Measurements from ENCODE around the gene ANK2. TPM values are rescaled to one million over a fixed set of nuclear protein-coding genes. Genes with fewer than 3 reads are reported as not detected.

Gene ANK2
- total RNA-seq, 1 donor = 79.6 TPM

GRCh38 chr4:113302051-113302450, 252.6 kb downstream of the ANK2 start:
- H3K36me3 ChIP-seq (ENCODE audit: insufficient read depth, low read length) = no peaks in the 10 kb centered on the region
- H3K4me3 ChIP-seq (ENCODE audit: insufficient read depth, low read length) = no peak overlapping the region
- no peaks in the 10 kb centered on the region for H3K79me2 ChIP-seq (ENCODE audit: insufficient read depth, low read length)
- peaks cover 9% of the 10 kb centered on the region for H3K4me1 ChIP-seq (ENCODE audit: insufficient read depth, low read length)
- no peak for TF ChIP-seq CTCF (IDR thresholded peaks at IDR 0.05; ENCODE audit: extremely low read depth, low read depth, low read length)
- no peaks in the 10 kb centered on the region for H4K20me1 ChIP-seq (ENCODE audit: insufficient read depth, low read length)
- no peaks in the 10 kb centered on the region for H3K27me3 ChIP-seq (ENCODE audit: insufficient read depth, low read length)
- no peak for DNase-seq (ENCODE audit: insufficient read length, low spot score, missing footprints)
- H3K4me2 ChIP-seq (ENCODE audit: insufficient read depth, low read length) = no peak overlapping the region
- no peaks in the 10 kb centered on the region for H3K9me3 ChIP-seq (ENCODE audit: low read depth, low read length)
- H2AFZ ChIP-seq (ENCODE audit: low read length) = no peak overlapping the region
- H3K27ac ChIP-seq (ENCODE audit: low read depth, low read length) = no peak overlapping the region

GRCh38 chr4:113303315-113303714, 253.9 kb downstream of the ANK2 start:
- H3K27ac ChIP-seq (ENCODE audit: low read depth, low read length) = no peak overlapping the region
- no peaks in the 10 kb centered on the region for H3K79me2 ChIP-seq (ENCODE audit: insufficient read depth, low read length)
- DNase-seq (ENCODE audit: insufficient read length, low spot score, missing footprints) = no peak
- H3K4me3 ChIP-seq (ENCODE audit: insufficient read depth, low read length) = no peak overlapping the region
- peaks cover 9% of the 10 kb centered on the region for H3K4me1 ChIP-seq (ENCODE audit: insufficient read depth, low read length)
- H3K36me3 ChIP-seq (ENCODE audit: insufficient read depth, low read length) = no peaks in the 10 kb centered on the region
- no peaks in the 10 kb centered on the region for H3K9me3 ChIP-seq (ENCODE audit: low read depth, low read length)
- no peak overlapping the region for H2AFZ ChIP-seq (ENCODE audit: low read length)
- H3K27me3 ChIP-seq (ENCODE audit: insufficient read depth, low read length) = no peaks in the 10 kb centered on the region
- no peaks in the 10 kb centered on the region for H4K20me1 ChIP-seq (ENCODE audit: insufficient read depth, low read length)
- TF ChIP-seq CTCF (IDR thresholded peaks at IDR 0.05; ENCODE audit: extremely low read depth, low read depth, low read length) = no peak
- H3K4me2 ChIP-seq (ENCODE audit: insufficient read depth, low read length) = no peak overlapping the region

- no peak overlapping the region for H2AFZ ChIP-seq (ENCODE audit: low read length)
- no peak overlapping the region for H3K4me2 ChIP-seq (ENCODE audit: insufficient read depth, low read length)
- TF ChIP-seq CTCF (IDR thresholded peaks at IDR 0.05; ENCODE audit: extremely low read depth, low read depth, low read length) = no peak
- no peaks in the 10 kb centered on the region for H3K9me3 ChIP-seq (ENCODE audit: low read depth, low read length)
- H3K36me3 ChIP-seq (ENCODE audit: insufficient read depth, low read length) = no peaks in the 10 kb centered on the region
- no peaks in the 10 kb centered on the region for H3K4me1 ChIP-seq (ENCODE audit: insufficient read depth, low read length)
- DNase-seq (ENCODE audit: insufficient read length, low spot score, missing footprints) = no peak
- H3K79me2 ChIP-seq (ENCODE audit: insufficient read depth, low read length) = no peaks in the 10 kb centered on the region
- no peaks in the 10 kb centered on the region for H3K27me3 ChIP-seq (ENCODE audit: insufficient read depth, low read length)
- no peaks in the 10 kb centered on the region for H4K20me1 ChIP-seq (ENCODE audit: insufficient read depth, low read length)
- no peak overlapping the region for H3K4me3 ChIP-seq (ENCODE audit: insufficient read depth, low read length)
- no peak overlapping the region for H3K27ac ChIP-seq (ENCODE audit: low read depth, low read length)
Measured at GRCh38 chr4:113311047-113311446, 261.6 kb downstream of the ANK2 start.

GRCh38 chr4:113312529-113312928, 263.1 kb downstream of the ANK2 start:
- H3K27ac ChIP-seq (ENCODE audit: low read depth, low read length) = no peak overlapping the region
- H4K20me1 ChIP-seq (ENCODE audit: insufficient read depth, low read length) = no peaks in the 10 kb centered on the region
- H3K4me3 ChIP-seq (ENCODE audit: insufficient read depth, low read length) = no peak overlapping the region
- no peaks in the 10 kb centered on the region for H3K36me3 ChIP-seq (ENCODE audit: insufficient read depth, low read length)
- no peak for TF ChIP-seq CTCF (IDR thresholded peaks at IDR 0.05; ENCODE audit: extremely low read depth, low read depth, low read length)
- H2AFZ ChIP-seq (ENCODE audit: low read length) = no peak overlapping the region
- H3K4me2 ChIP-seq (ENCODE audit: insufficient read depth, low read length) = no peak overlapping the region
- no peaks in the 10 kb centered on the region for H3K4me1 ChIP-seq (ENCODE audit: insufficient read depth, low read length)
- H3K27me3 ChIP-seq (ENCODE audit: insufficient read depth, low read length) = no peaks in the 10 kb centered on the region
- no peak for DNase-seq (ENCODE audit: insufficient read length, low spot score, missing footprints)
- H3K79me2 ChIP-seq (ENCODE audit: insufficient read depth, low read length) = no peaks in the 10 kb centered on the region
- H3K9me3 ChIP-seq (ENCODE audit: low read depth, low read length) = no peaks in the 10 kb centered on the region
